HG02973 (cell line): ENCODE measurements around the gene KCNH8.
A peak's percentile ranks its signal among the peaks of the same experiment; 100 is the strongest.

Experiments used
- ATAC-seq: cut with Tn5 transposase; IDR thresholded peaks from one replicate; pipeline ENCODE4 v1.9.1; 2021; ENCODE audit warnings: moderate library complexity; ENCODE audit not compliant: unreplicated experiment

KCNH8 gene

DNA sequence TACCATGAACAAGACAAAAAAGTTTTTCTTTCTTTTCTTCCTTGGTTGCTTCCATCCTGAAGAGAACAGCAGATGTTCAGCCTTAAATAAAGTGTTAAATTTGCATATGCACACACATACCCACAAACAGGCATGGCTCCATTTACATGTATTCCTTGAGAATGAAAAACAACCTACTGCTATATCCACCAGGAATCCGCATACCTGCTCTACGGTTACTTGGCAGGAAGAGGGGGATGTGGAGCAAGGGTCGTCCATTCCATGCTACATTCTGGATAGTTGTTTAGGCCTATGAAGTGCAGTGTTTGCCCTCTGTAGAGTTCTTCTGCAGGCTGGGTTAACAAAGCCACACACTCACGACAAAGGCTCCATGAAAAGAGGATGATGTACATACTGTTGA lies 322.8 kb downstream of the KCNH8 start:
- no peak for ATAC-seq

DNA sequence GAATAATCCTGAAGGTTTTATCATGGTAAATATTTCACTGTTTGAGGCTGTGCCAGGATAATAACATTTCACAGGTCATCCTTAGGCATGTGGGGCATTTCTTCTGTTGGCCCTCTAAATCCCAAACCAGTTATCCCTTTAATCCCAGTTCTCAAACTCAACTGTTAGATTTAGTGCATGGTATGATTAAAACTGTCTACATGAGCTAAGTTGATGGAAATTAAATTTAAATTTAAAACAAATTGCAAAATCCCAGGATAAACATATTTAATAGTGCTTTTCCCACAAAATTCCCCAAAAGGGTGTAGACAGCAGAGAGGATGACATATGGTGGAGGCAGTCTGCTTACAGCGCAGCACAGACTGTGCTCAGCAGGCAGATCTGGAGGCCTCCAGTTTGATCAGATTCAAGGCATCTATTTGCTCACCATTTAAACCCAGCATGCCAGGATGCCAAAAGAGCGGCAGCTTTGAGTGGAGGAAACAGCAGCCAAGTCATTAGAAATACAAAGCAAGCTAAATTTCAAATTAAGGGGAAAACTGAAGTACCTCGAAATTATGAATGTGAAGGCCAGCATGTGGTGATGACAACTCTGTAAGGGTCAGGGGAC lies 325.8 kb downstream of the KCNH8 start:
- ATAC-seq: no peak

DNA sequence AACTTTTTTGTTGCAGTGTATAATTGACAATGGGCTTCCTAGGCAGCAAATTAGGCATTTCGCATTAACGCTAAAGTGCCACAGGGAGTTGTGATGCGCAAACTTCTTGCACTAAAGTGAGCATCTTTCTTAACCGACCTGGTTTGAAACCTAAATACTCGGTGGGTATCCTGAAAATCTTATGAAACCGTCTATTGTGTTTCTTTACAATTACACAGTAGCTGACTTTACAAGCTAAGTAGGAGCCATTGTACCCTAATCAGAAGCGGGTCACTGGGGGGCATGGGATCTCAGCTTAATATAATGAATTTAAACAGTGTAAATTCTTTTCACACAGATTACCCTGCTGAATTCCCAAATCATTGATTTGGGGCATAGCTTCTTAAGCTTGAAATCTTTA lies 328.0 kb downstream of the KCNH8 start:
- ATAC-seq: no peak

DNA sequence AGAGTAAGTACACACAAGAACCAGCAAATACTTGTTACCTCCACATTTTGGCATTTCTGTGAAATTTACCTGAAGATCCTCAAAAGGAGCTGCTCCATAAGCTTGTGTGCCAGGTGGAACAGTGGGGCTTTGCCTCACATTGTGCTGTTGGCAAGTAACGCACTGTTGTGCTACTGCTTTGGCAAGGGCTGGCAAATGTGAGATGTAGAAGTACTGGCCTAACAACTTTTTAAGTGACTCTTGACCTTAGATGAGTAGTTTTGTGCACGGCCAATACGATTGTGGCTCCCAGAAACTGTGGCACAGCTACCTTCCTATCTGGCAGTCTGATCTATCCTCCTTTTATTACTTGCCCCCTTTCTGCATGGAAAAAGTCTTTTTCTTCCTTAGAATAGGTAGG lies 337.0 kb downstream of the KCNH8 start:
- ATAC-seq: no peak

DNA sequence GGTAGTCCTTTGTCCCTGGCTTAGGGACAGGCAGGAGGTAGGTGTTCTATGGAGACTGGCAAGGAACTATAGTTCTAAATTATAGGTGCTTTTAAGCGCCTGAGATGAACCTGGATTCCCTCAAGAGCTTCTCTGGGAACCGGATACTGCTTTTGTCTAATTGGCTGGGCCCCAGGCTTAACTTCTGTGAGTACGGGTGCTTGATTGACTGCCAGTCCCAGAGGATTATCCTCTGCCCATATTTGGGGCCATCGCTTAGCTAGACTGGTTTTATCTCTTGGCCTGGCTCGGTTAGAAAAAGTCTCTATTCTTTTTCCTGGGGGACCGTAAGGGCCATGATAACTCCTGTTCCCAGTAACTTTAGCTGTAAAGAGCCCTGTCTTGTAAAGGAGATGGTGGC lies 339.1 kb downstream of the KCNH8 start:
- ATAC-seq: no peak

DNA sequence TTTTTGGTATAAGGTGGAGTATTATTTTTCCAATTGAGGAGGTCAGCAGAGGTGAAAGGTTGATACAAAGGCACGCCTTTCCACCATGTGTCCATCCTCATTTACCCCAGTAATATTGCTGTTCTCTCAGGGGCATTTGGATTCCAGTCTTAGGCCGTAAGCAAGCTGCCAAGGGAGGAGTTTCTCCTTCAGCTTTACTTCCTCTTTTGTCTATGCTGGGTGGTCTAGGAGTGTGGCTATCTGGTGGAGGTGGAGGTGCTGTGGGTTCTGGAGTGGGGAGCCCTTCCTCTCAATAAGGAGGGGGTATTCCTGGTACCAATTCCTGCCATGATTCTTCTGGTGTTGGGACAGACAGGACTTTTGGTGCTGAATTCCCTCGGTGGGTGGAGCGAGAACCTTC lies 340.6 kb downstream of the KCNH8 start:
- ATAC-seq: no peak

DNA sequence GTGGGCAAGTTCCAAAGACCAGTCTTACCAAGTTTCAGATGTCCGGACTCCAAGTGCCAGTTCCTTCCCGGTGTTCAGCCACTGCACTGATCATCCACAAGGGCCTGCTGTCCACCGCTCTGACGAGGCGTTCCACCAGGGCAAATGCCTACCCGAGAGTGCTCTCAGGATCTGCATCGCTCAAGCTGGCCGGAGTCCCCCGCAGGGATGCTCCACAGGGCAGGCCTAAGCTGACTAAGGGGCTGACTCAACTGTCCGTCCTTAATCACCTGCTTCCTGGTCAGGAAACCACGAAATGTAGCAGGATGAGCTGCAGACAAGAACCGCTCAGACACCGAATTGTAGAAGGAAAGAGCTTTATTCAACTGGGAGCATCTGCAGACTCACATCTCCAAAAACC lies 341.6 kb downstream of the KCNH8 start:
- no peak for ATAC-seq

DNA sequence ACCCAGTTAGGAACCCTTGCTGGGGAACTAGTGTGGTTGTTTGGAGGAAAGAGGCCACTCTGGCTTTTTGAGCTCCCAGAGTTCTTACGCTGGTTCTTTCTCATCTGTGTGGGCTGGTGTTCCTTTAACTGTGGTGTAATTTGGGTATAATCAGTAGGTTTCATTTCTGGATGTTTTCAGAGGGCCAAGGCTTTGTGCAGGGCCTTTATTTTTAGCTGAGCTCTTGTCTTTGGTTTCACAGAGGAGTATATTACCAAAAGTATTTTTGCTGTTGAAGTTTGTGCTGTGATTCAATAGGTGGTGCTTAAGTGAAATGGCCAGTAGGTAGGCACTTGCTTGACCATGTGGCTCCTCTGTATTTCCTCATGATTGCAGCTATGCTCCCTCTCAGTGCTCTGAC lies 357.9 kb downstream of the KCNH8 start:
- no peak for ATAC-seq

DNA sequence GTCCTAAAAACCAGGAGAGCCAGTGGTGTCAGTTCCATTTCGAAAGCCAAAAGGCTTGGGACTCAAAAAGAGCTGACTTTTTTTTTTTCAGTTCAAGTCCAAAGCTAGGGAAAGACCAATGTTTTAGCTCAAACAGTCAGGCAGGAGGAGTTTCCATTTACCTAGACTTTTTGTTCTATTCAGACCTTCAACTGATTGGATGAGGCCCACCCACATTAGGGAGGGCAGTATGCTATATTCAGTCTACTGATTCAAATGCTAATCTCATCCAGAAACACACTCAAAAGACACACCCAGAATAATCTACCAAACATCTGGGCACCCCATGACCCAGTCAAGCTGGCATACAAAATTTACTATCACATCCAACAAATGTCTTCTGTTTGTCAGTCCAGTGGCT lies 374.0 kb downstream of the KCNH8 start:
- no peak for ATAC-seq

DNA sequence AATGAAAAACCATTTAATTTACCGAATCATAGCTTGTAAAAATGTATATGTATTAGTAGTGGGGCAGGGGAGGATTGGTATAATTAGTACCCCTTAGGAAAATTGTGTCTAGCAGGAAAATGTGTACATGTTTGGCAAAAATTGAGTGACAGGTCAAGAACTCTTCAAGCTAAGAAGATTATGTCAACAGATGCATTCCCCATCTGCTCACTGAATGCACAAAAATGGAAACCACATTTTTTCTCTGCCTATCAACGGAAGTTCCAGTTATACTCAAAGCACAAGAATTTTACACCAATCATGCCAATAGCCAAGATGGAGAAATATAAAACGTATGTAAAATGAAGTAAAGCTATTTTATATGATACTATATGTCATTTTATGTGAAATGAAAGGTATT lies 377.8 kb downstream of the KCNH8 start:
- ATAC-seq: no peak

DNA sequence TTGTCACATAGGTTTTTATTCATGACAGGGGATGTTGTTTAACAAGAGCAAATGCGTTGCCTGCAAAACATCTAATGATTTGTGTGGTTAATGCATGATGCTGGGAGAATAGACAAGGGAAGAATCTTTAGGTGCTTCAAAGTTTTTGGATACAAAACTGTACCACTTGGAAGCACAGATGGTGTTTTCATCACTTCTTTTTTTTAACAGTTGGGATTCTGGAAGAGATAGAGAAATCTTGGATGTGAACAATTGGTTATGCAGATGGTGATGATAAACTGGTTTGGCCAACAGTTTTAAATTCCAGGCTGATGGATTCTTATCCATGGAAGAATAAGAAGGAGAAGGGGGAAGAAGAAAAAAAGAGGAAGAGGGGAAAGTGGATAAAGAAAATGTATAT lies 379.4 kb downstream of the KCNH8 start:
- no peak for ATAC-seq

DNA sequence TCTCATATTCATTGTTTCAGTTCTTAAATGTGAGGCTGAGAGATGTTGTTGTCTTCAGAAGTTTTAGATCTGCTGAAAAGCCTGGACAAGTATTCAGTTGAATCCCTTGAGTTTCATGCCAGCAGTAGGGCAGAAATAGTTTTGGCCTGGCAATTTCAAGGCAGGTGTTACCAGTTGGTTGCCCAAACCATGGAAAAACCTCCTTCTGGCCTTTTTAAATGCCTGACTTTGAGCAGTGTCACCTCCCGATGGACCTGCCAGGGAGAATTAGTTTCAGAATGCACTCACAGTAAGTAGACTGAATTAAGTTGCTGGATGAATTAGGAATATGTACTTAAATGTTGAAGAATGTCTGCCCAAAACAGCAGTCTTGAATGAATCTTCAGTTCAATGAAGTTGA lies 383.1 kb downstream of the KCNH8 start:
- no peak for ATAC-seq

DNA sequence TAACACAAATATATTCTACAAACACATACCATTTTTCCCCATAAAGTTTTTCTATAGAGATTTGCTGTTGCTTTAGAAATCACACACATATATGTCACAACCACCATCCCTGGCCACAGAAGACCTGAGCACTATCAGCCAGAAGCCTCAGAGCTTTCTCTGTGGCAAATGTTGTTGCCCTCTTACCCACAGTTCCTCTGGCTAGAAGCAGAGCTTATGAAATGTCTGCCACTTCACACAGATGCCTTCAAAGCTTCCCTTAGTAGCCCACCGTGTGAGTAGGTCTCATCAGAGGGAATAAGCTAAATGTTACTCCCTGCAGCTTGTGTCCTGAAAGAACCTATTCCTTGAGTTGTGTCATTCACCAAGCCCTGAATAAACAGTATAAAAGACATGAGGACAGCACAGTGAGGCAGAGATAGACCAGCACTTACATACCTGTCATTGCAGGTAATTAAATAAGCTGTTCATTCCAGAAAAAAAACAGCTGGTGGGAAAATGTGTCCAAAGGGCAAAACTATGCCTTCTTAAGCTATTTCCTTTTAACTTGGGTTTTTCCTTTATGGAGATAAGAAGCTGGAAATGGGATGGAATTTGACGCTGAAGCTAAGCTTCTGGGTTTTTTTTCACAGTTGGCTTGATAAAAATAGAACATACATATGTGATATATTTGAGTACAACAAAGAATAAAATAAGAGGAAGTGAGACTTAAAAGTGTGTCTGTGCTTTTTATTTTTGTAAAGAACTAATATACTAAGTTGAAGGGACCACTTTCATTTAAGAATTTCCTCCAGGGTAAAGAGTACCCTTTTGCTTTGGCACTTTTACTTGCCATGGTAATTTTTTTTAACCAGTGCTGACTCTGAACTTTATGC lies 391.4 kb downstream of the KCNH8 start:
- ATAC-seq: peak; percentile 69

DNA sequence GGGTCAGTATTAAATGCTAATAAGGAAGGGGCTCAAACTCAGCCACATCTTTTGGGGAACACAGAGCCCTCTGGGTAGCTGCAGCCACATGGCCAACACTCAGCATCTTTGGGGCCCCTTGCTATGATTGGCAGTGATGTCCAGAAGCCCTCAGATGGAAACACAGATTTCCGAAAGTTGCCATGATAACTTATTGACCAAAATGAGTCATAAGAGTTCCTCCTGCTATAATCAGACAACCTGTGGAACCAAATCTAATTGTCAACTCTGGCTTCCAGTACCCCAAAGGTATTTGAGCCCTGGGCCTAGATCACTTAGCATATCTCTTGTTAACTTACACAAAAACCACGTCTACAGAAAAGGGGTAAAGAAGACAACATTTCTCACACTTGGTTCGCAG lies 392.2 kb downstream of the KCNH8 start:
- peak; percentile 35 for ATAC-seq

DNA sequence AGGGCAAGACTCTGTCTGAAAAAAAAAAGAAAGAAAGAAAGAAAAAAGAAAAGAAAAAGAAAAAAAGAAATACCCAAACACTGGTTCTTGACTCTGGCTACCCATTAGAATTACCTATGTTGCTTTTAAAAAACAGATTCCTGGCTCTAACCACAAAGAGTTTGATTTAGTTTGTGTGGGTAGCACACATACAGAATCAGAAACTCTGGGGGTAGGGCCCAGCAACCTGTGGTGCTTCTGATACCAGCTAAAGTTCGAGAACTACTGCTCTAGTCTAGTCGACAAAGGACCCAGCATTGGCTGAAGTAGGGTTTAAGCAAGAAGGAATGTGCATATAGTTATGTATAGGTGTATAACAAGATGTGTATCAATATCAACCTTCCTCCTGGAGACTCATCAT lies 393.0 kb downstream of the KCNH8 start:
- no peak for ATAC-seq

DNA sequence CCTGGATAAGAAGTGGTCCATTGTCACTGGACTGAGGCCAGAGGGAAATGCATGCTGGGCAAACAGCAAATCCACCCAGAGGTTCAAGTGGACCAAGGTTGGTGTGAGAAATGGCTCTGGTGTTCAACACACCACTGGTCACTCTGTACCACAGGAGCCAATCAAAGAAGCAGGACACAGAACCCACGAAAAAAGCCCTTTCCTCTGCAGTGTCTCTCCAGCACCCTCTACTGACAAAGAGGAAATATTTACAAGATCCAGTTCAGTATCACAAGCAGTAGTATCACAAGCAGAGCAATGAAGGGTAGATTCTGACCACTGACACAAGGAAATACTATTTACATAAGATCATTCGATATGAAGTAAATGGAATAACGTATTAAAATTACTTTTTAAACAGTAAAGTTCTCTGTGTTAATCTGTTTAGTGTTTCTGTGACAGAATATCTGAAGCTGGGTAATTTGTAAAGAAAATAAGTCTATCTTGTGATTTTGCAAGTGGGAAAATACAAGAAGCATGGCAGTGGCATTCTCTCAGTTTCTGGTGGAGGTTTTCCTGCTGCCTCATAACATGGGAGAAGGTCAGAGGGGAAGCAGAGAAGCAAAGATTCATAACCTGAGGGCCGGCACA lies 395.0 kb downstream of the KCNH8 start:
- peak; percentile 38 for ATAC-seq

DNA sequence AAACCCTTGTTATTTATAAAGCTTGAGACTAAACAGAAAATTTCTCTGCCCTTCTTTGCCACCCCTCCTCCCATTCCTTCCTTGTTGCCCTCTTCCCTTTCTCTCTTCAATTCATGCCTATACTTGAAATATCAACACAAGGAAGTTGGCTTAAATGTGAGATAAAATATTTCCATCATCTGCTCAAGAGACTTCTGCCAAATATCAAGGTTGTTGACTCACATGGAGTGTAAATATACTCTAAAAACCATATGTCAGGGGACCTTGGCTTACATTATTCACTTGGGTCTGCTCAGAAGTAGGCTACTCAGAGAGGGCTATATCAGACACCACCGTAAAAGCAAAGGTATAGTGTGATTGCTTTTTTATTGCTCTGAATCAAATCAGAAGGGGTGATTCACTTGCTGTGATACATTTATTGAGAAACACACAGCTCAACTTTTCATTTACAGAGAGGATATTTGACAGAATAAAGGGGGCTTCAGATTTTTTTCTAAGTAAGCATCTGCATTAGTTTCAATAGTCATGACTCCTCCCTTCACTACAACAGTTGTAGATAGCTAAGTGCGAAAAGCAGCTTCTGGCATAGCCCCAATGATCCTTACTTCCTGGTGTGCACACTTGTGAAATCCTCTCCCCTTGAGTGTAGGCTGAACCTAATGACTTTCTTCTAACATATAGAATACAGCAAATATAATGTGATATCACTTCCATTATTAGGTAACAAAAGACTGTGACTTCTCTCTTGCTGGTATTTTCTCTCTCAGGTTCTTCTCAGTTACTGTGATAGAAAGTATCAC lies 399.6 kb downstream of the KCNH8 start:
- no peak for ATAC-seq

DNA sequence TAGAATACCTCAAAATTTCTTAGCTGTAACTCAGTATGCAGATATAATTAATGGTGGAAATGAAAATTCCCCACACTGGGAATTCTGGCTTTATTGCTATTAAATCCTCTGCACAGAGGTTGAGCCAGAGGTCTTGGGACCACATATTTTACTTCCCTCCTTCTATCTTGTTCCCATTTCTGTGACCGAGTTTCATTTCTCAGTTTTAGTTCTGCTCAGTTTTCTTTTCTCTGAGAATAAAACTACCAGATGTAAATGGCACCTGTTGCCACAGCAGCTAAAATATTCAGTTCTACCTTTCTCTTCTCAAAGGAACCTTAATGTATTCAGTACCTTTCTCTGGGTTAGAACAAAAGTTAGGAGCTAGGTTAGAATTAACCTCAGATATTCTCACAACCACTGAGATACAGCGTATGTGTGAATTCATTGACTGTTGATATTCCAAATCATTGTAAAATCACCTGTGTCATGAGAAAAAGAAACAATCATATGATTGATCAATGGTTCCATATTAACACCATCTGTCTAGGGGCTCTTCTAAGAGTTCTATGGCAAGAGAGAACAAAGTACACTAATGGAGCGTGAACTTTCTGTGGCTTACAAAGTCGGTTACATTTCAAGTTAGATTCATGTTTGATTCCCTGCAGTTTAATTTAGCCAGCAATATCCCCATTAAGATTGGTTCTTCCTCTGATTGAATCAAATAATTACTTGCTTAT lies 411.6 kb downstream of the KCNH8 start:
- ATAC-seq: peak; percentile 98

DNA sequence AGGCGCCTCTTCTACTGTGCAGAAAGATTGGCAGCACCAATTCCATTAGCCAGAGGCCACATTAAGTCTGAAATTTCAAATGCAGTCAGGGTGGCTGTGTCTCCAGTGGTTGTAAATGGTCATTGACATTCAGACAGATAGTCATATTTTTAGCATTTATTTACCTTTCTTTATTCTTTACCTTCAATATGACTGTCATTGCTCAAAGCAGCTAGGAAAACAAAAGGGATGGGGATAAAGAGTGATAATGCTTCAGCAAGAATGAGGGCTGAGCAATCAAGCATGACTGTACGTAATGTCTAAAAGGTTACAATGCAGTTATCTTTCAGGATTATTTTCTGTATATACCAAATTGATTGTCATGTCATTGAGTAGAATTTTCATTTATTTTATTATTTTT lies 425.3 kb downstream of the KCNH8 start:
- ATAC-seq: no peak

DNA sequence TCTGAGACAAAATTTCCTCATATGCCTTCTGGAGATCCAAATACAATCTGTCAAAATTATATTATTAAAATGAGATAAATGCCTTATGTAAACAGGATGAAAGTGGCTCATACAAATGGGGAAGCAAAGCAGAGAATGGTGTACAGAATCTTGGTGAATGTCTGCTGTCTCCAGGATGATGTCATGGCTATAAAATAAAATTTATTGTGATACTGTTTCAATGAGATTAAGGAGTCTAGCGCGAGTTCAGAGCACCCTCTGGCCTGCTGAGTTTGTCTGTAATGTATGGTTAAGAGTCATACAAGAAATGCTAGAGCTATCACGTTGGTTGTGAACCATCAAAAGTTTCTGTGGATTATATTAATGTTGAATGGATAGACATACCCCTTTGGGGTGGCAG lies 426.0 kb downstream of the KCNH8 start:
- no peak for ATAC-seq

DNA sequence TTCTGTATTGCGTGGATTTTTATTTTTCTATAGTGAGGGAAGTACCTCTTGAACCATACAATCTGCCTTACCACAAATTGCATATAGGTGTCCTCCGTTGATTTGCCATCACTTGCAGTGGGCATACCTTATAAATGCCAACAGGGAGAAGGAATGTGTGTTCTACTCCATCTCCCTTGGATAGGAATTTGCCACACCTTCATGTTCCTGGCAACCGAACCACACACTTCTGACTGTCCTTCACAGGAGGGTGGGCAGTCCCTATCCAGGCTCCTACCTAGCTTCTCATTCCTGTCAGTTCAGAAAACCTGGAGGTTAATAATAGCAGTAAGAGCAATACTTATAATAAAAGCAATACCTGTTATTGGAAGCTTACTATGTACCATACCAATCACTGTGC lies 428.0 kb downstream of the KCNH8 start:
- no peak for ATAC-seq
